ENCODE measurements around the gene KDM4C.

- TF ChIP-seq EZH2phosphoT487 (IDR thresholded peaks at IDR 0.05; ENCODE audit: borderline replicate concordance, low read depth, low read length) (no peak), CTCF (conservative IDR thresholded peaks at IDR 0.05; ENCODE audit: low read length) (no peak)
Observed at GRCh38 chr9:7209990-7210389, 452.2 kb downstream of the KDM4C start.
